GM18502 (cell line): ENCODE data around the gene PCSK2.

Experiments used
- ATAC-seq: cut with Tn5 transposase; IDR thresholded peaks from one replicate; pipeline ENCODE4 v1.9.1; 2021; ENCODE audit warnings: mild to moderate bottlenecking; ENCODE audit not compliant: unreplicated experiment, poor library complexity

Gene PCSK2

GRCh38 chr20:17468073-17468840 is 241.4 kb downstream of the PCSK2 start:
- ATAC-seq = no peak

- ATAC-seq = no peak
Observed at GRCh38 chr20:17469246-17470030, 242.6 kb downstream of the PCSK2 start.

GRCh38 chr20:17470521-17470920 is 243.7 kb downstream of the PCSK2 start:
- no peak for ATAC-seq

- no peak for ATAC-seq
Observed at GRCh38 chr20:17470973-17471372, 244.1 kb downstream of the PCSK2 start.

GRCh38 chr20:17471606-17472187 is 244.9 kb downstream of the PCSK2 start:
- no peak for ATAC-seq

GRCh38 chr20:17473659-17474058 is 246.8 kb downstream of the PCSK2 start:
- no peak for ATAC-seq

GRCh38 chr20:17479063-17479657 is 252.3 kb downstream of the PCSK2 start:
- no peak for ATAC-seq

- ATAC-seq = no peak
Observed at GRCh38 chr20:17480696-17481095, 253.9 kb downstream of the PCSK2 start.

GRCh38 chr20:17481661-17482060 is 254.8 kb downstream of the PCSK2 start:
- no peak for ATAC-seq

- no peak for ATAC-seq
Observed at GRCh38 chr20:17482536-17482935, 255.7 kb downstream of the PCSK2 start.

- ATAC-seq = no peak
Observed at GRCh38 chr20:17485017-17485416, 258.2 kb downstream of the PCSK2 start.

GRCh38 chr20:17488916-17489600 is 262.2 kb downstream of the PCSK2 start:
- ATAC-seq = no peak

- ATAC-seq = no peak
Observed at GRCh38 chr20:17490501-17490900, 263.7 kb downstream of the PCSK2 start.

- ATAC-seq = no peak
Observed at GRCh38 chr20:17491041-17491440, 264.2 kb downstream of the PCSK2 start.

GRCh38 chr20:17491488-17491887 is 264.6 kb downstream of the PCSK2 start:
- ATAC-seq = no peak

- ATAC-seq = no peak
Observed at GRCh38 chr20:17493173-17493572, 266.3 kb downstream of the PCSK2 start.

- no peak for ATAC-seq
Observed at GRCh38 chr20:17494201-17494600, 267.4 kb downstream of the PCSK2 start.

- no peak for ATAC-seq
Observed at GRCh38 chr20:17495826-17496225, 269.0 kb downstream of the PCSK2 start.

- ATAC-seq = no peak
Observed at GRCh38 chr20:17497821-17498580, 271.2 kb downstream of the PCSK2 start.

GRCh38 chr20:17498641-17499040 is 271.8 kb downstream of the PCSK2 start:
- ATAC-seq = no peak
